HG02840 (cell line): ENCODE measurements around the gene ATAD3B.
A peak's percentile ranks its signal among the peaks of the same experiment; 100 is the strongest.
"Not testable (repeated sequence)": the region's sequence is repeated elsewhere in the genome, so short reads cannot be mapped to it uniquely, and the experiment has no call there.

ENCODE experiments used
- ATAC-seq: cut with Tn5 transposase; IDR thresholded peaks from one replicate; pipeline ENCODE4 v1.9.1; 2021; ENCODE audit warnings: mild to moderate bottlenecking, moderate library complexity, moderate number of reproducible peaks; ENCODE audit not compliant: unreplicated experiment, low FRiP score

Gene ATAD3B

GRCh38 chr1:1472053-1472876 is 700 bp downstream of the ATAD3B start:
- peak; percentile 10 for ATAC-seq

- not testable (repeated sequence) for ATAC-seq
These were observed 4.4 kb downstream of the ATAD3B start for GRCh38 chr1:1476011-1476410.

- no peak for ATAC-seq
These were observed 5.6 kb downstream of the ATAD3B start for GRCh38 chr1:1477206-1477605.

- ATAC-seq: no peak
These were observed 8.3 kb downstream of the ATAD3B start for GRCh38 chr1:1479547-1480487.

- ATAC-seq: not testable (repeated sequence)
These were observed 8.9 kb downstream of the ATAD3B start for GRCh38 chr1:1480488-1480867.

- ATAC-seq: not testable (repeated sequence)
These were observed 10.2 kb downstream of the ATAD3B start for GRCh38 chr1:1481811-1482210.

- no peak for ATAC-seq
These were observed 11.3 kb downstream of the ATAD3B start for GRCh38 chr1:1482856-1483255.

GRCh38 chr1:1483714-1484113 is 12.1 kb downstream of the ATAD3B start:
- no peak for ATAC-seq

GRCh38 chr1:1484976-1485750 is 13.6 kb downstream of the ATAD3B start:
- not testable (repeated sequence) for ATAC-seq

GRCh38 chr1:1485755-1486317 is 14.3 kb downstream of the ATAD3B start:
- ATAC-seq: not testable (repeated sequence)

- no peak for ATAC-seq
These were observed 16.1 kb downstream of the ATAD3B start for GRCh38 chr1:1487701-1488100.

GRCh38 chr1:1489231-1489630 is 17.7 kb downstream of the ATAD3B start:
- ATAC-seq: no peak

- no peak for ATAC-seq
These were observed 18.3 kb downstream of the ATAD3B start for GRCh38 chr1:1489861-1490260.

- ATAC-seq: no peak
These were observed 19.2 kb downstream of the ATAD3B start for GRCh38 chr1:1490633-1491230.

GRCh38 chr1:1491601-1492000 is 20.0 kb downstream of the ATAD3B start:
- no peak for ATAC-seq

- ATAC-seq: not testable (repeated sequence)
These were observed 22.7 kb downstream of the ATAD3B start for GRCh38 chr1:1494311-1494710.

- ATAC-seq: not testable (repeated sequence)
These were observed 24.0 kb downstream of the ATAD3B start for GRCh38 chr1:1495461-1495975.

- ATAC-seq: not testable (repeated sequence)
These were observed 33.3 kb downstream of the ATAD3B start for GRCh38 chr1:1504777-1505365.

GRCh38 chr1:1505366-1505798 is 33.8 kb downstream of the ATAD3B start:
- ATAC-seq: not testable (repeated sequence)
